Measurements from ENCODE around the gene METRNL.

The METRNL gene

GRCh38 chr17:83122834-83123233 lies 43.4 kb downstream of the METRNL start:
- H3K4me1 ChIP-seq (ENCODE audit: control insufficient read depth, insufficient read depth, low read length) = no peaks in the 10 kb centered on the region
- no peaks in the 10 kb centered on the region for H3K36me3 ChIP-seq (ENCODE audit: control insufficient read depth, insufficient read depth, low read length)
- H3K27ac ChIP-seq (ENCODE audit: low read depth, low read length) = no peak overlapping the region
- no peaks in the 10 kb centered on the region for H3K27me3 ChIP-seq (ENCODE audit: control insufficient read depth, insufficient read depth, low read length)
- H3K9ac ChIP-seq (ENCODE audit: low read length) = no peak overlapping the region
- no peak overlapping the region for H3K4me3 ChIP-seq (ENCODE audit: low read length)

- H3K36me3 ChIP-seq (ENCODE audit: control insufficient read depth, insufficient read depth, low read length) = no peaks in the 10 kb centered on the region
- no peaks in the 10 kb centered on the region for H3K4me1 ChIP-seq (ENCODE audit: control insufficient read depth, insufficient read depth, low read length)
- H3K4me3 ChIP-seq (ENCODE audit: low read length) = no peak overlapping the region
- H3K9ac ChIP-seq (ENCODE audit: low read length) = no peak overlapping the region
- no peak overlapping the region for H3K27ac ChIP-seq (ENCODE audit: low read depth, low read length)
- no peaks in the 10 kb centered on the region for H3K27me3 ChIP-seq (ENCODE audit: control insufficient read depth, insufficient read depth, low read length)
Observed at GRCh38 chr17:83123896-83124801, 44.7 kb downstream of the METRNL start.

GRCh38 chr17:83124871-83125514 lies 45.6 kb downstream of the METRNL start:
- H3K4me1 ChIP-seq (ENCODE audit: control insufficient read depth, insufficient read depth, low read length) = no peaks in the 10 kb centered on the region
- H3K9ac ChIP-seq (ENCODE audit: low read length) = no peak overlapping the region
- H3K36me3 ChIP-seq (ENCODE audit: control insufficient read depth, insufficient read depth, low read length) = no peaks in the 10 kb centered on the region
- H3K4me3 ChIP-seq (ENCODE audit: low read length) = no peak overlapping the region
- no peak overlapping the region for H3K27ac ChIP-seq (ENCODE audit: low read depth, low read length)
- H3K27me3 ChIP-seq (ENCODE audit: control insufficient read depth, insufficient read depth, low read length) = no peaks in the 10 kb centered on the region

- no peak overlapping the region for H3K4me3 ChIP-seq (ENCODE audit: low read length)
- no peak overlapping the region for H3K27ac ChIP-seq (ENCODE audit: low read depth, low read length)
- H3K27me3 ChIP-seq (ENCODE audit: control insufficient read depth, insufficient read depth, low read length) = no peaks in the 10 kb centered on the region
- no peak overlapping the region for H3K9ac ChIP-seq (ENCODE audit: low read length)
- no peaks in the 10 kb centered on the region for H3K36me3 ChIP-seq (ENCODE audit: control insufficient read depth, insufficient read depth, low read length)
- no peaks in the 10 kb centered on the region for H3K4me1 ChIP-seq (ENCODE audit: control insufficient read depth, insufficient read depth, low read length)
Observed at GRCh38 chr17:83125515-83126274, 46.3 kb downstream of the METRNL start.

- Histone ChIP-seq H3K27me3 (ENCODE audit: control insufficient read depth, insufficient read depth, low read length) (no peaks in the 10 kb centered on the region), H3K36me3 (ENCODE audit: control insufficient read depth, insufficient read depth, low read length) (no peaks in the 10 kb centered on the region), H3K27ac (ENCODE audit: low read depth, low read length) (no peak overlapping the region), H3K9ac (ENCODE audit: low read length) (no peak overlapping the region), H3K4me3 (ENCODE audit: low read length) (no peak overlapping the region), H3K4me1 (ENCODE audit: control insufficient read depth, insufficient read depth, low read length) (no peaks in the 10 kb centered on the region)
Observed at GRCh38 chr17:83126275-83126811, 46.9 kb downstream of the METRNL start.

- Histone ChIP-seq H3K9ac (ENCODE audit: low read length) (no peak overlapping the region), H3K27ac (ENCODE audit: low read depth, low read length) (no peak overlapping the region), H3K4me1 (ENCODE audit: control insufficient read depth, insufficient read depth, low read length) (no peaks in the 10 kb centered on the region), H3K4me3 (ENCODE audit: low read length) (no peak overlapping the region), H3K36me3 (ENCODE audit: control insufficient read depth, insufficient read depth, low read length) (no peaks in the 10 kb centered on the region), H3K27me3 (ENCODE audit: control insufficient read depth, insufficient read depth, low read length) (no peaks in the 10 kb centered on the region)
Observed at GRCh38 chr17:83127431-83128160, 48.2 kb downstream of the METRNL start.

GRCh38 chr17:83128306-83129240 lies 49.2 kb downstream of the METRNL start:
- no peak overlapping the region for H3K27ac ChIP-seq (ENCODE audit: low read depth, low read length)
- H3K27me3 ChIP-seq (ENCODE audit: control insufficient read depth, insufficient read depth, low read length) = no peaks in the 10 kb centered on the region
- H3K4me1 ChIP-seq (ENCODE audit: control insufficient read depth, insufficient read depth, low read length) = no peaks in the 10 kb centered on the region
- no peak overlapping the region for H3K4me3 ChIP-seq (ENCODE audit: low read length)
- no peaks in the 10 kb centered on the region for H3K36me3 ChIP-seq (ENCODE audit: control insufficient read depth, insufficient read depth, low read length)
- H3K9ac ChIP-seq (ENCODE audit: low read length) = no peak overlapping the region

GRCh38 chr17:83129676-83130075 lies 50.3 kb downstream of the METRNL start:
- no peaks in the 10 kb centered on the region for H3K36me3 ChIP-seq (ENCODE audit: control insufficient read depth, insufficient read depth, low read length)
- H3K4me1 ChIP-seq (ENCODE audit: control insufficient read depth, insufficient read depth, low read length) = no peaks in the 10 kb centered on the region
- H3K9ac ChIP-seq (ENCODE audit: low read length) = no peak overlapping the region
- no peaks in the 10 kb centered on the region for H3K27me3 ChIP-seq (ENCODE audit: control insufficient read depth, insufficient read depth, low read length)
- no peak overlapping the region for H3K4me3 ChIP-seq (ENCODE audit: low read length)
- no peak overlapping the region for H3K27ac ChIP-seq (ENCODE audit: low read depth, low read length)

- Histone ChIP-seq H3K27ac (ENCODE audit: low read depth, low read length) (no peak overlapping the region), H3K9ac (ENCODE audit: low read length) (no peak overlapping the region), H3K27me3 (ENCODE audit: control insufficient read depth, insufficient read depth, low read length) (no peaks in the 10 kb centered on the region), H3K4me1 (ENCODE audit: control insufficient read depth, insufficient read depth, low read length) (no peaks in the 10 kb centered on the region), H3K4me3 (ENCODE audit: low read length) (no peak overlapping the region), H3K36me3 (ENCODE audit: control insufficient read depth, insufficient read depth, low read length) (no peaks in the 10 kb centered on the region)
Observed at GRCh38 chr17:83131401-83132011, 52.1 kb downstream of the METRNL start.

- Histone ChIP-seq H3K36me3 (ENCODE audit: control insufficient read depth, insufficient read depth, low read length) (no peaks in the 10 kb centered on the region), H3K9ac (ENCODE audit: low read length) (no peak overlapping the region), H3K27ac (ENCODE audit: low read depth, low read length) (no peak overlapping the region), H3K27me3 (ENCODE audit: control insufficient read depth, insufficient read depth, low read length) (no peaks in the 10 kb centered on the region), H3K4me3 (ENCODE audit: low read length) (no peak overlapping the region), H3K4me1 (ENCODE audit: control insufficient read depth, insufficient read depth, low read length) (no peaks in the 10 kb centered on the region)
Observed at GRCh38 chr17:83132251-83133081, 53.1 kb downstream of the METRNL start.

Measured in rectal smooth muscle tissue (tissue), 1 donor.